HCT116 (cell line): Measurements from ENCODE around the gene HPS3. TPM values are rescaled to one million over a fixed set of nuclear protein-coding genes. Genes with fewer than 3 reads are reported as not detected.

Experiments used
- ATAC-seq: fragments of 200-7000 bp; cut with Tn5 transposase; 2 replicates; pipeline ENCODE4 v1.9.1; 2020; ENCODE audit warnings: mild to moderate bottlenecking, moderate library complexity
- BruUV-seq: library from RNA; stranded (reverse); fragments of 400-500 nt; replicated peaks from 2 replicates; lab custom pipeline; 2021; lab: Mats Ljungman, UMichigan
- CTCF ChIA-PET: fragments of 300-600 bp; sonication (Branson Sonifier 250); formaldehyde crosslinking; loops from one replicate; lab custom pipeline; 2021; ENCODE audit warnings: antibody characterized with exemption; lab: Charles Lee
- POLR2A ChIA-PET: fragments of 300-600, 350-600 bp; sonication (Branson Sonifier 250); formaldehyde crosslinking; loops from one replicate; lab custom pipeline; 2021; ENCODE audit warnings: antibody characterized with exemption; lab: Charles Lee
- RAD21 ChIA-PET, 2 experiments: fragments of 300-600 bp; sonication (Branson Sonifier 250); formaldehyde crosslinking; loops; one replicate each; lab custom pipeline; 2023; ENCODE audit warnings: low total read pairs in 2 of 2; ENCODE audit not compliant: uncharacterized antibody in 2 of 2, unreplicated experiment in 2 of 2, low non-redundant PET in 1 of 2; lab: Charles Lee
- DNase-seq: peaks from one replicate; pipeline ENCODE4 v3.0.0-alpha.2; 2010; ENCODE audit warnings: low read depth, low spot score
- H2AFZ ChIP-seq: fragments of 200-600 bp; shearing (Covaris generic), sonication (generic); 2 replicates; pipeline ENCODE4 v1.6.1; 2017; ENCODE audit warnings: low read depth, mixed run types, mixed read lengths, antibody characterized with exemption, low read length; ENCODE audit not compliant: poor library complexity, severe bottlenecking
- H3K27ac ChIP-seq: 2 replicates; pipeline ENCODE4 v1.5.1; 2012; ENCODE audit warnings: low read depth, low read length
- H3K27me3 ChIP-seq: fragments of 200-600 bp; sonication (generic); 2 replicates; pipeline ENCODE4 v1.6.1; 2016; ENCODE audit warnings: mixed run types, low read length, mixed read lengths; ENCODE audit not compliant: insufficient read depth
- H3K36me3 ChIP-seq, 2 experiments: fragments of 200-500 bp in 1 of 2; fragments of 200-600 bp in 1 of 2; sonication (Bioruptor generic) in 1 of 2; sonication (generic) in 1 of 2; 2 replicates each; pipeline versions ENCODE4 v1.5.1 to v1.6.1; 2014 to 2016; ENCODE audit warnings: low read length in 2 of 2, inconsistent platforms in 1 of 2, mixed read lengths in 1 of 2, mixed run types in 1 of 2; ENCODE audit not compliant: insufficient read depth in 2 of 2, control insufficient read depth in 1 of 2
- H3K4me1 ChIP-seq, 2 experiments: fragments of 200-600 bp in 1 of 2; sonication (generic) in 1 of 2; 2 replicates each; pipeline versions ENCODE4 v1.5.1 to v1.6.1; 2012 to 2017; ENCODE audit warnings: low read length in 2 of 2, inconsistent platforms in 1 of 2, mild to moderate bottlenecking in 1 of 2, mixed read lengths in 1 of 2, mixed run types in 1 of 2, moderate library complexity in 1 of 2; ENCODE audit not compliant: insufficient read depth in 2 of 2, control insufficient read depth in 1 of 2
- H3K4me2 ChIP-seq: fragments of 200-600 bp; sonication (generic); 2 replicates; pipeline ENCODE4 v1.6.1; 2017; ENCODE audit warnings: mixed run types, low read length, mixed read lengths
- H3K4me3 ChIP-seq, 2 experiments: fragments of 200-600 bp in 1 of 2; sonication (generic) in 1 of 2; replicated peaks in 1 of 2; 2 replicates each; pipeline ENCODE4 v1.5.1; 2011 to 2016; ENCODE audit warnings: low read length in 2 of 2, control low read depth in 1 of 2, low read depth in 1 of 2, mild to moderate bottlenecking in 1 of 2, mixed read lengths in 1 of 2, mixed run types in 1 of 2
- H3K79me2 ChIP-seq: fragments of 200-600 bp; sonication (generic); 2 replicates; pipeline ENCODE4 v1.6.1; 2017; ENCODE audit warnings: mild to moderate bottlenecking, mixed run types, low read length, moderate library complexity, mixed read lengths; ENCODE audit not compliant: insufficient read depth
- H3K9ac ChIP-seq: fragments of 200-600 bp; sonication (generic); 2 replicates; pipeline ENCODE4 v1.6.1; 2016; ENCODE audit warnings: low read length, mixed read lengths
- H3K9me2 ChIP-seq: fragments of 200-600 bp; sonication (generic), shearing (Covaris generic); 2 replicates; pipeline ENCODE4 v1.6.1; 2017; ENCODE audit warnings: mixed run types, mild to moderate bottlenecking, moderate library complexity; ENCODE audit not compliant: insufficient read depth
- H3K9me3 ChIP-seq, 2 experiments: fragments of 200-500 bp in 1 of 2; fragments of 200-600 bp in 1 of 2; sonication (Bioruptor generic) in 1 of 2; sonication (generic) in 1 of 2; 2 replicates each; pipeline ENCODE4 v1.6.1; 2014 to 2017; ENCODE audit warnings: low read length in 2 of 2, mixed read lengths in 2 of 2, inconsistent platforms in 1 of 2, low read depth in 1 of 2, mild to moderate bottlenecking in 1 of 2, mixed run types in 1 of 2, moderate library complexity in 1 of 2; ENCODE audit not compliant: control insufficient read depth in 1 of 2, insufficient read depth in 1 of 2
- H4K20me1 ChIP-seq: fragments of 200-600 bp; sonication (generic), shearing (Covaris generic); 2 replicates; pipeline ENCODE4 v1.6.1; 2017; ENCODE audit warnings: mixed run types, mild to moderate bottlenecking, moderate library complexity; ENCODE audit not compliant: insufficient read depth
- CBX3 ChIP-seq: IDR thresholded peaks from 2 replicates; pipeline ENCODE4 v1.6.1; 2012; ENCODE audit warnings: low read depth
- CTCF ChIP-seq, 3 experiments: fragments of 200-600 bp in 1 of 3; sonication (generic) in 1 of 3; IDR thresholded peaks in 2 of 3; conservative IDR thresholded peaks in 1 of 3; 2 replicates each; pipeline ENCODE4 v1.5.1; 2012 to 2017; ENCODE audit warnings: low read depth in 2 of 3, low read length in 2 of 3, antibody characterized with exemption in 1 of 3, borderline replicate concordance in 1 of 3, control low read depth in 1 of 3, mild to moderate bottlenecking in 1 of 3, mixed read lengths in 1 of 3, mixed run types in 1 of 3, moderate library complexity in 1 of 3; ENCODE audit not compliant: insufficient read depth in 1 of 3
- EZH2 ChIP-seq: fragments of 200-600 bp; sonication (generic); IDR thresholded peaks from 2 replicates; pipeline ENCODE4 v1.6.1; 2017; ENCODE audit warnings: antibody characterized with exemption, mixed run types
- FOSL1 ChIP-seq: IDR thresholded peaks from 2 replicates; pipeline ENCODE4 v1.6.1; 2012; ENCODE audit warnings: low read depth
- JUND ChIP-seq: IDR thresholded peaks from 2 replicates; pipeline ENCODE4 v1.6.1; 2012
- MAX ChIP-seq: IDR thresholded peaks from 2 replicates; pipeline ENCODE4 v1.6.1; 2012
- POLR2A ChIP-seq: IDR thresholded peaks from 2 replicates; pipeline ENCODE4 v1.7.0; 2011; ENCODE audit warnings: borderline replicate concordance; ENCODE audit not compliant: insufficient read depth, insufficient read length; ENCODE audit errors: extremely low read depth
- RAD21 ChIP-seq: IDR thresholded peaks from 2 replicates; pipeline ENCODE4 v1.6.1; 2012; ENCODE audit warnings: low read depth, mild to moderate bottlenecking
- REST ChIP-seq: IDR thresholded peaks from 2 replicates; pipeline ENCODE4 v1.6.1; 2012; ENCODE audit warnings: low read depth
- TCF7L2 ChIP-seq: IDR thresholded peaks from 2 replicates; pipeline ENCODE4 v1.7.0; 2011; ENCODE audit warnings: borderline replicate concordance, inconsistent platforms; ENCODE audit not compliant: insufficient read depth, insufficient read length; ENCODE audit errors: extremely low read depth
- YY1 ChIP-seq: IDR thresholded peaks from 2 replicates; pipeline ENCODE4 v1.6.1; 2011; ENCODE audit warnings: low read length, low read depth, moderate library complexity, mild to moderate bottlenecking; ENCODE audit not compliant: insufficient replicate concordance; ENCODE audit errors: extremely low read depth
- ZBTB33 ChIP-seq: IDR thresholded peaks from 2 replicates; pipeline ENCODE4 v1.6.1; 2011; ENCODE audit warnings: mild to moderate bottlenecking, low read length, moderate library complexity; ENCODE audit not compliant: insufficient replicate concordance; ENCODE audit errors: extremely low read depth
- ZFX ChIP-seq: fragments of 450-650 bp; IDR thresholded peaks from 2 replicates; pipeline ENCODE4 v1.6.1; 2017
- ZNF274 ChIP-seq: fragments of 200-500 bp; sonication (Bioruptor generic); IDR thresholded peaks from 2 replicates; pipeline ENCODE4 v1.6.1; 2014; ENCODE audit warnings: mild to moderate bottlenecking, low read depth, low read length, inconsistent platforms
- intact Hi-C: fragments of 100-400 bp; cut with micrococcal nuclease; formaldehyde crosslinking; loops from 2 replicates; pipeline ENCODE4 v1.10.0; 2022
- total RNA-seq: library from RNA; stranded (reverse); gene quantifications from one replicate; pipeline ENCODE4 v1.2.1, GENCODE V29; 2021; ENCODE audit not compliant: unreplicated experiment

The HPS3 gene
- total RNA-seq, 1 experiment from 2014 or later: 17.1 TPM

- TF ChIP-seq ZNF274 (no peak), ZBTB33 (no peak)
- TF ChIP-seq, all 23 proteins: peak for 0
Measured at GRCh38 chr3:149091983-149092382, 37.5 kb upstream of the HPS3 start (continued).

- H3K9ac ChIP-seq: no peak overlapping the region
- no TSS peak for BruUV-seq
- intact Hi-C loops: no loop called here
- H4K20me1 ChIP-seq: no peaks in the 10 kb centered on the region
- ATAC-seq (no peak), DNase-seq (no peak)
- RAD21 ChIA-PET: no interaction called here
- H2AFZ ChIP-seq: no peak overlapping the region
- H3K9me2 ChIP-seq: no peaks in the 10 kb centered on the region
- no peaks in the 10 kb centered on the region for H3K27me3 ChIP-seq
- H3K4me2 ChIP-seq: no peak overlapping the region
- no peaks in the 10 kb centered on the region for H3K36me3 ChIP-seq
- CTCF ChIA-PET: no interaction called here
- no peak overlapping the region for H3K27ac ChIP-seq
- no peak overlapping the region for H3K4me3 ChIP-seq
- no peaks in the 10 kb centered on the region for H3K9me3 ChIP-seq
- H3K4me1 ChIP-seq: no peaks in the 10 kb centered on the region
- no peaks in the 10 kb centered on the region for H3K79me2 ChIP-seq
- POLR2A ChIA-PET: no interaction called here
- TF ChIP-seq MAX: no peak
- no peak for TF ChIP-seq YY1
- TF ChIP-seq POLR2A: no peak
- TF ChIP-seq RAD21: no peak
- TF ChIP-seq ZFX: no peak
- TF ChIP-seq EZH2: no peak
- no peak for TF ChIP-seq CTCF (IDR thresholded peaks at IDR 0.05 in 2 of 3, conservative IDR thresholded peaks at IDR 0.05 in 1 of 3; ENCODE audit: borderline replicate concordance in 1 of 3, insufficient read depth in 1 of 3, low read depth in 2 of 3, low read length in 2 of 3)
- no peak for TF ChIP-seq CBX3
- no peak for TF ChIP-seq REST
- no peak for TF ChIP-seq JUND
- no peak for TF ChIP-seq ZNF274
- no peak for TF ChIP-seq ZBTB33
- TF ChIP-seq FOSL1: no peak
- no peak for TF ChIP-seq TCF7L2
Measured at GRCh38 chr3:149095487-149095886, 34.0 kb upstream of the HPS3 start.
